GM21528 (cell line): ENCODE data around the gene KLHDC7B.

ENCODE experiments used
- ATAC-seq: cut with Tn5 transposase; IDR thresholded peaks from one replicate; pipeline ENCODE4 v1.9.1; 2021; ENCODE audit warnings: mild to moderate bottlenecking, moderate library complexity; ENCODE audit not compliant: unreplicated experiment, low FRiP score

KLHDC7B gene

GRCh38 chr22:50583294-50583861 lies 37.7 kb downstream of the KLHDC7B start:
- ATAC-seq = peak; percentile 37

- ATAC-seq = no peak
Observed at GRCh38 chr22:50584106-50585096, 38.7 kb downstream of the KLHDC7B start.

GRCh38 chr22:50585238-50585637 lies 39.5 kb downstream of the KLHDC7B start:
- ATAC-seq = no peak

- ATAC-seq = no peak
Observed at GRCh38 chr22:50585781-50586180, 40.1 kb downstream of the KLHDC7B start.

GRCh38 chr22:50586416-50586815 lies 40.7 kb downstream of the KLHDC7B start:
- ATAC-seq = no peak

GRCh38 chr22:50587407-50587806 lies 41.7 kb downstream of the KLHDC7B start:
- no peak for ATAC-seq

GRCh38 chr22:50595189-50595588 lies 49.5 kb downstream of the KLHDC7B start:
- ATAC-seq = no peak

- no peak for ATAC-seq
Observed at GRCh38 chr22:50597097-50597496, 51.4 kb downstream of the KLHDC7B start.

GRCh38 chr22:50599816-50600455 lies 54.2 kb downstream of the KLHDC7B start:
- ATAC-seq = no peak

GRCh38 chr22:50600538-50600937 lies 54.8 kb downstream of the KLHDC7B start, which contains the start of gene MAPK8IP2:
TSS of gene MAPK8IP2 (plus strand) at chr22:50600793. CDS start at chr22:50600819, 26 bp downstream.
- ATAC-seq = no peak
